ENCODE data around the gene WDR35. TPM values are rescaled to one million over a fixed set of nuclear protein-coding genes. Genes with fewer than 3 reads are reported as not detected.

WDR35 gene
- total and polyA plus RNA-seq, 7 donors, result 0.46 to 15.5 (median 7.2) TPM

- H3K9me3 ChIP-seq, result no peaks in the 10 kb centered on the region
- H3K36me3 ChIP-seq, result peaks cover 0 to 71% (median 2%) of the 10 kb centered on the region in 4 donors
- no peak for DNase-seq
- H3K27me3 ChIP-seq, result no peaks in the 10 kb centered on the region
- WGBS, 2 donors, result 86 to 87% methylated on average over 1 of the region's 1 CpG
- H3K4me3 ChIP-seq, result no peak overlapping the region
- no peaks in the 10 kb centered on the region for H3K4me1 ChIP-seq
- TF ChIP-seq POLR2A (IDR thresholded peaks at IDR 0.05) (no peak), CTCF (IDR thresholded peaks at IDR 0.05) (no peak), POLR2AphosphoS5 (IDR thresholded peaks at IDR 0.05) (no peak), EP300 (IDR thresholded peaks at IDR 0.05) (no peak)
- intact Hi-C loops (cut with DNase I), result no loop called here
- H3K27ac ChIP-seq, result no peak overlapping the region
These were observed 7.6 kb downstream of the WDR35 start for GRCh38 chr2:19982268-19982667.

GRCh38 chr2:19979932-19980331, 10.0 kb downstream of the WDR35 start:
- Histone ChIP-seq H3K27ac (no peak overlapping the region), H3K9me3 (no peaks in the 10 kb centered on the region), H3K36me3 (peaks cover 0 to 77% (median 2%) of the 10 kb centered on the region in 4 donors), H3K4me3 (no peak overlapping the region), H3K4me1 (no peaks in the 10 kb centered on the region), H3K27me3 (no peaks in the 10 kb centered on the region)
- TF ChIP-seq CTCF (IDR thresholded peaks at IDR 0.05) (no peak), POLR2AphosphoS5 (IDR thresholded peaks at IDR 0.05) (no peak), EP300 (IDR thresholded peaks at IDR 0.05) (no peak), POLR2A (IDR thresholded peaks at IDR 0.05) (no peak)
- no peak for DNase-seq
- intact Hi-C loops (cut with DNase I), result no loop called here
- 53 to 66% methylated on average over 1 of the region's 1 CpG for WGBS, 2 donors

DNA sequence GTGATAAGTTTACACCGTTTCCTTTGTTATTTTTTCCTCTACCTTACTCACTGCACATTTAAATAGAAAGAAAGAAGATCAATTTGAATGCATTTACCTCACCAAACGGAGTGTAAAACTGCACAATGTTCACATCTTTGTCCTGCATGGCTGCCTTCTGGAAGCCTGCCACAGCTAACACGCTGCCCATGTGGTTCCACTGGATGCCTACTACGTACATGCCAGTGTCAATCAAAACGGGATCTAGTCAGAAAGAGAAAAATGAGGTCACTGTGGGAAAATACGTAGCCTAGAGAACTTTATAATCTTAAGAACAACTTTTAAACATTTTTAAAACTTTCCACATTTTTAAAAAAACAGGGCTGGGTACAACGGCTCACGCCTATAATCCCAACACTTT, 16.4 kb downstream of the WDR35 start:
- Histone ChIP-seq H3K4me3 (no peak overlapping the region), H3K9me3 (no peaks in the 10 kb centered on the region), H3K27me3 (no peaks in the 10 kb centered on the region), H3K27ac (no peak overlapping the region), H3K36me3 (peaks cover 0 to 62% (median 4%) of the 10 kb centered on the region in 4 donors), H3K4me1 (no peaks in the 10 kb centered on the region)
- TF ChIP-seq EP300 (IDR thresholded peaks at IDR 0.05) (no peak), POLR2AphosphoS5 (IDR thresholded peaks at IDR 0.05) (no peak), POLR2A (IDR thresholded peaks at IDR 0.05) (no peak), CTCF (IDR thresholded peaks at IDR 0.05) (no peak)
- DNase-seq, result no peak
- intact Hi-C loops (cut with DNase I), result no loop called here
- WGBS, 2 donors, result 94% methylated on average over 8 of the region's 8 CpGs

GRCh38 chr2:19971691-19972090, 18.2 kb downstream of the WDR35 start:
- 48 to 54% methylated on average over 3 of the region's 3 CpGs for WGBS, 2 donors
- no peak overlapping the region for H3K4me3 ChIP-seq
- no peak overlapping the region for H3K27ac ChIP-seq
- TF ChIP-seq POLR2A (IDR thresholded peaks at IDR 0.05), result no peak
- no peak for TF ChIP-seq CTCF (IDR thresholded peaks at IDR 0.05)
- no peak for TF ChIP-seq EP300 (IDR thresholded peaks at IDR 0.05)
- no peak for TF ChIP-seq POLR2AphosphoS5 (IDR thresholded peaks at IDR 0.05)
- no peaks in the 10 kb centered on the region for H3K9me3 ChIP-seq
- H3K27me3 ChIP-seq, result no peaks in the 10 kb centered on the region
- DNase-seq, result no peak
- intact Hi-C loops (cut with DNase I), result no loop called here
- H3K36me3 ChIP-seq, result peaks cover 0 to 47% (median 2%) of the 10 kb centered on the region in 4 donors
- H3K4me1 ChIP-seq, result no peaks in the 10 kb centered on the region

DNA sequence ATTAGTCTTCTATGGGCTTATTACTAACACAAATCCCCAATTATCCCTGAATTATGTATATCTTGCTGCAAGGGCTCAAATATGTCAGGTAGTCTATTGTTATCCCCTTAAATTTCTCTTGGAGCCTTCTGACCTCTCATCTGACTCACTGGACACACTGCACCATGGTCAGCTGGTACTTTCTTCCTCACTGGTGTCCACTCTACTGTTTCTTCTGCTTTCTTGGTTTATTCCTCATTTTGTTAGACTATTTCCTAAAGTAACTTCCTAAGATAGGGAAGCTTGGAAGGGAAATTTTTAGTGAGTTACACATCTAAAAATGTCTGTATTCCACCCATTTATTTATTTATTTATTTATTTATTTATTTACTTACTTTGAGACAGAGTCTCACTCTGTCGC, 26.5 kb downstream of the WDR35 start:
- no peak for DNase-seq
- Histone ChIP-seq H3K9me3 (no peaks in the 10 kb centered on the region), H3K4me3 (no peak overlapping the region), H3K36me3 (peaks cover 0 to 26% (median 2%) of the 10 kb centered on the region in 4 donors), H3K27ac (no peak overlapping the region), H3K4me1 (no peaks in the 10 kb centered on the region), H3K27me3 (no peaks in the 10 kb centered on the region)
- TF ChIP-seq CTCF (IDR thresholded peaks at IDR 0.05) (no peak), POLR2A (IDR thresholded peaks at IDR 0.05) (no peak), POLR2AphosphoS5 (IDR thresholded peaks at IDR 0.05) (no peak), EP300 (IDR thresholded peaks at IDR 0.05) (no peak)
- WGBS, 2 donors, result 94 to 98% methylated on average over 1 of the region's 1 CpG
- intact Hi-C loops (cut with DNase I), result no loop called here

Data from sigmoid colon (tissue), 7 donors.